SK-N-SH (cell line): Measurements from ENCODE around the gene PUS10. TPM values are rescaled to one million over a fixed set of nuclear protein-coding genes. Genes with fewer than 3 reads are reported as not detected.

Experiments used
- CTCF ChIA-PET: fragments of 300-600, 350-600 bp; formaldehyde crosslinking; extraction: SDS; loops from one replicate; lab custom pipeline; 2021; lab: Yijun Ruan, JAX
- POLR2A ChIA-PET: fragments of 350-600 bp; sonication (Branson Sonifier 250); formaldehyde crosslinking; extraction: SDS; loops from one replicate; lab custom pipeline; 2020; ENCODE audit warnings: antibody characterized with exemption, inconsistent platforms; lab: Yijun Ruan, JAX
- DNase-seq: peaks from one replicate; pipeline ENCODE4 v3.0.0; 2012
- H2AFZ ChIP-seq: fragments of 200-600 bp; sonication (generic); 2 replicates; pipeline ENCODE4 v1.8.1; 2016; ENCODE audit warnings: antibody characterized with exemption, mild to moderate bottlenecking, low read depth
- H3F3A ChIP-seq: fragments of 200-600 bp; sonication (generic); replicated peaks from 2 replicates; pipeline ENCODE3; 2016; ENCODE audit warnings: antibody characterized with exemption, mild to moderate bottlenecking; ENCODE audit not compliant: insufficient read depth
- H3K27ac ChIP-seq, 2 experiments: fragments of 200-500 bp in 1 of 2; fragments of 200-600 bp in 1 of 2; sonication (Bioruptor generic) in 1 of 2; sonication (generic), shearing (Covaris generic) in 1 of 2; 2 replicates each; pipeline versions ENCODE4 v1.5.1 to v1.6.1; 2014 to 2016; ENCODE audit warnings: low read depth in 2 of 2, inconsistent platforms in 1 of 2, low read length in 1 of 2, mild to moderate bottlenecking in 1 of 2, mixed read lengths in 1 of 2
- H3K27me3 ChIP-seq: fragments of 200-600 bp; sonication (generic), shearing (Covaris generic); 2 replicates; pipeline ENCODE4 v1.6.1; 2016; ENCODE audit warnings: mixed run types; ENCODE audit not compliant: insufficient read depth
- H3K36me3 ChIP-seq, 2 experiments: fragments of 200-500 bp in 1 of 2; fragments of 200-600 bp in 1 of 2; sonication (Bioruptor generic) in 1 of 2; sonication (generic) in 1 of 2; replicated peaks in 1 of 2; 2 replicates each; pipeline versions ENCODE3 to v1.5.1; 2014 to 2016; ENCODE audit warnings: low read length in 1 of 2, mild to moderate bottlenecking in 1 of 2; ENCODE audit not compliant: insufficient read depth in 2 of 2, control insufficient read depth in 1 of 2
- H3K4me1 ChIP-seq, 2 experiments: fragments of 200-500 bp in 1 of 2; fragments of 200-600 bp in 1 of 2; sonication (Bioruptor generic) in 1 of 2; sonication (generic), shearing (Covaris generic) in 1 of 2; 2 replicates each; pipeline versions ENCODE4 v1.5.1 to v1.6.1; 2014 to 2016; ENCODE audit warnings: low read depth in 1 of 2, low read length in 1 of 2, mixed run types in 1 of 2; ENCODE audit not compliant: insufficient read depth in 2 of 2, control insufficient read depth in 1 of 2
- H3K4me2 ChIP-seq: fragments of 200-600 bp; sonication (generic), shearing (Covaris generic); 2 replicates; pipeline ENCODE4 v1.6.1; 2017; ENCODE audit warnings: mixed run types
- H3K4me3 ChIP-seq, 2 experiments: fragments of 200-500 bp in 1 of 2; fragments of 200-600 bp in 1 of 2; sonication (Bioruptor generic) in 1 of 2; sonication (generic), shearing (Covaris generic) in 1 of 2; 2 replicates each; pipeline versions ENCODE4 v1.5.1 to v1.8.1; 2014 to 2016; ENCODE audit warnings: low read depth in 2 of 2, inconsistent platforms in 1 of 2, low read length in 1 of 2, mild to moderate bottlenecking in 1 of 2, mixed read lengths in 1 of 2, moderate library complexity in 1 of 2
- H3K79me2 ChIP-seq: fragments of 200-600 bp; sonication (generic); 2 replicates; pipeline ENCODE4 v1.8.1; 2017; ENCODE audit warnings: mild to moderate bottlenecking; ENCODE audit not compliant: insufficient read depth
- H3K9ac ChIP-seq: fragments of 200-600 bp; sonication (generic); 2 replicates; pipeline ENCODE4 v1.6.1; 2017; ENCODE audit warnings: mixed run types
- H3K9me2 ChIP-seq: fragments of 200-600 bp; sonication (generic); 2 replicates; pipeline ENCODE4 v1.6.1; 2017; ENCODE audit warnings: mixed run types
- H3K9me3 ChIP-seq: fragments of 200-600 bp; sonication (generic); 2 replicates; pipeline ENCODE4 v1.6.1; 2017; ENCODE audit warnings: mixed run types, mild to moderate bottlenecking, moderate library complexity
- H4K20me1 ChIP-seq: fragments of 200-600 bp; sonication (generic); 2 replicates; pipeline ENCODE4 v1.6.1; 2017; ENCODE audit warnings: mild to moderate bottlenecking, mixed run types; ENCODE audit not compliant: insufficient read depth
- FOXM1 ChIP-seq: IDR thresholded peaks from 2 replicates; pipeline ENCODE4 v1.4.0; 2012; ENCODE audit warnings: low read depth, mild to moderate bottlenecking
- GATA2 ChIP-seq: sonication (generic); formaldehyde crosslinking; IDR thresholded peaks from 2 replicates; pipeline ENCODE4 v1.5.0; 2020; ENCODE audit warnings: mild to moderate bottlenecking, missing genetic modification reagents
- NRF1 ChIP-seq: IDR thresholded peaks from 2 replicates; pipeline ENCODE4 v1.6.1; 2012; ENCODE audit warnings: low read depth, mild to moderate bottlenecking, low read length
- RAD21 ChIP-seq: IDR thresholded peaks from 2 replicates; pipeline ENCODE4 v1.6.1; 2012; ENCODE audit warnings: mild to moderate bottlenecking, low read length
- RCOR1 ChIP-seq: fragments of 150-350 bp; IDR thresholded peaks from 2 replicates; pipeline ENCODE4 v1.6.1; 2017; ENCODE audit warnings: antibody characterized with exemption, low read length
- RFX5 ChIP-seq: IDR thresholded peaks from 2 replicates; pipeline ENCODE4 v1.6.1; 2012; ENCODE audit warnings: mild to moderate bottlenecking, improper control_type of control experiment, low read length
- RXRA ChIP-seq: IDR thresholded peaks from 2 replicates; pipeline ENCODE4 v1.4.0; 2012; ENCODE audit warnings: low read depth, mild to moderate bottlenecking, borderline replicate concordance
- SIN3A ChIP-seq: IDR thresholded peaks from 2 replicates; pipeline ENCODE4 v1.6.1; 2012; ENCODE audit warnings: low read depth, mild to moderate bottlenecking, low read length, moderate library complexity, borderline replicate concordance
- SMC3 ChIP-seq: IDR thresholded peaks from 2 replicates; pipeline ENCODE4 v1.6.1; 2012; ENCODE audit warnings: low read depth, low read length, improper control_type of control experiment
- YY1 ChIP-seq: IDR thresholded peaks from 2 replicates; pipeline ENCODE4 v1.4.0; 2012; ENCODE audit warnings: low read depth, mild to moderate bottlenecking
- polyA plus RNA-seq, 3 experiments: library from polyadenylated mRNA; depleted of rRNA; stranded (reverse); fragments of >200 nt; gene quantifications; 2 replicates each; pipeline ENCODE4 v1.2.3, GENCODE V29; 2012
- TF ChIP-seq, protein P1 (sequence below): IDR thresholded peaks from 2 replicates; pipeline ENCODE4 v1.4.0; 2012; ENCODE audit warnings: low read depth, borderline replicate concordance
- TF ChIP-seq, protein P2 (sequence below): IDR thresholded peaks from 2 replicates; pipeline ENCODE4; 2012

Gene PUS10
- polyA plus RNA-seq, 1 of the 3 experiments (the other 2 are of a cell fraction): 2.8 TPM

DNA sequence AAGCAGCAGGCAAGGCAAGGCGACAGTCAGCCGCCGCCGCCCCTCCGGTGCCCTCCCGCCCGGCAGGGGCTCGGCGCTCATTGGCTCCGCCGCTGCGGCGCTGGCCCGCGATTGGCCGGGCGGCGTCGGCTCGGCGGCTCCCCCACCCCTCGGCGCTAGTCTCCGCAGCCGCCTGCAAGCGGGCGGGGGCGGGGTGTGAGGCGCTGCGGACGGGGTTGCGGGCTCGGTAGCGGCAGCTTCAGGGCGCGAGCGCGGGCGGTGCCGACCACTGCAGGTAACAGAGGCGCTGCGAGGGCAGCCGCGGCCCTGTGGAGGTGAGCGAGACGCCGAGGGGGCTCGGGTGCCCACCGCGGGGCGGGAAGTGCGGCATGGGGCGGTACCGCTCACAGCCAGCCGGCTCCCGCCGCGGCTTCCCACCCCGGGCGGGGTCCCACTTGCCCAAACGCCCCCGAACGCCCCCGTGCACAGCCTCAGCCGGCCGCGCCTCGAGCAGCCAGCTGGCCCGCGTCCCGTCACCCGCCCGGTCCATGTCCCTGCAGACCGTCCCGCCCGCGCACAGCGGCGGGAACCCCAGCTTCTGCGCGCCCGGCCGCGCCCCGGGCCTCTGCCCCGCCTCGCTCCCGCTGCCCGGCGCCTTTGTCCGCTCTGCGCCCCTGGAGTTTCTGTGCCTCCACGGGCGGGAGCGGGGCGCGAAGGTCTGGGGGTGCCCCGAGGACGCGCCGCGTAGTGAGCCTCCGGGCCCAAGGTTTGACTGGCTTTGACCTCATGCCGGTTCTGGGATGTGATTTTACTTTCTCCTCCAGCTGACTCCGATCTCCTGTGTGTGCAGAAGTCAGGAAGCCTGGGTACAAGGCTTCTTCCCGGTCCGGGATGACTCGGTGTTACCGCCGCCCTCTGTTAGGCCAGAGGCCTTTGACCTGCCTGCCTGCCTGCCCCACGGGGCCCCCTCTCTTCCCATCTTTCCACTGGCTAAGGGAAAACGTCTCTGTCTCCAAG lies 48.0 kb upstream of the PUS10 start, which contains the start of gene SANBR (continued):
- TF ChIP-seq GATA2: no peak
- no peak for TF ChIP-seq RCOR1

DNA sequence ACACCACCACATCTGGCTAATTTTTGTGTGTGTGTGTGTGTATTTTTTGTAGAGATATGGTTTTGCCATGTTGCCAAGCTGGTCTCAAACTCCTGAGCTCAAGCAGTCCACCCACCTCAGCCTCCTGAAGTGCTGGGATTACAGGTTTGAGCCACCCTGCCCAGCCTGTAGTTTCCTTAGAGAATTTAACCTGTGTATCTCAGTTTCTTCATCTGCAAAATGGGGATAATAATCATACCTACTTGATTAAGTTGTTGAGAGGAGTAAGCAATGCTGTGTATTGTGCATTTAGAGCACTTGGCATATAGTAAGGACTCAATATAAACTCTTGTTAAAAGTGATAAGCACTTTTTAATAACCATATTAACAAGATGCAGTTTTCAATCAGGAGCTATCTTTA lies 41.3 kb upstream of the PUS10 start:
- Histone ChIP-seq H3K27me3 (no peaks in the 10 kb centered on the region), H3K9me2 (no peaks in the 10 kb centered on the region), H4K20me1 (no peaks in the 10 kb centered on the region), H3K4me1 (no peaks in the 10 kb centered on the region), H3K4me3 (no peak overlapping the region), H3K9ac (no peak overlapping the region), H3K79me2 (no peaks in the 10 kb centered on the region), H2AFZ (no peak overlapping the region), H3K9me3 (no peaks in the 10 kb centered on the region), H3K4me2 (no peak overlapping the region), H3K27ac (no peak overlapping the region), H3K36me3 (peaks cover 0 to 12% of the 10 kb centered on the region in 2 experiments), H3F3A (no peaks in the 10 kb centered on the region)
- TF ChIP-seq, protein P1, sequence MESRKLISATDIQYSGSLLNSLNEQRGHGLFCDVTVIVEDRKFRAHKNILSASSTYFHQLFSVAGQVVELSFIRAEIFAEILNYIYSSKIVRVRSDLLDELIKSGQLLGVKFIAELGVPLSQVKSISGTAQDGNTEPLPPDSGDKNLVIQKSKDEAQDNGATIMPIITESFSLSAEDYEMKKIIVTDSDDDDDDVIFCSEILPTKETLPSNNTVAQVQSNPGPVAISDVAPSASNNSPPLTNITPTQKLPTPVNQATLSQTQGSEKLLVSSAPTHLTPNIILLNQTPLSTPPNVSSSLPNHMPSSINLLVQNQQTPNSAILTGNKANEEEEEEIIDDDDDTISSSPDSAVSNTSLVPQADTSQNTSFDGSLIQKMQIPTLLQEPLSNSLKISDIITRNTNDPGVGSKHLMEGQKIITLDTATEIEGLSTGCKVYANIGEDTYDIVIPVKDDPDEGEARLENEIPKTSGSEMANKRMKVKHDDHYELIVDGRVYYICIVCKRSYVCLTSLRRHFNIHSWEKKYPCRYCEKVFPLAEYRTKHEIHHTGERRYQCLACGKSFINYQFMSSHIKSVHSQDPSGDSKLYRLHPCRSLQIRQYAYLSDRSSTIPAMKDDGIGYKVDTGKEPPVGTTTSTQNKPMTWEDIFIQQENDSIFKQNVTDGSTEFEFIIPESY: no peak
- TF ChIP-seq FOXM1 (no peak), RAD21 (no peak), YY1 (no peak), SMC3 (no peak), RCOR1 (no peak), RXRA (no peak), SIN3A (no peak), NRF1 (no peak), RFX5 (no peak)
- TF ChIP-seq, protein P2, sequence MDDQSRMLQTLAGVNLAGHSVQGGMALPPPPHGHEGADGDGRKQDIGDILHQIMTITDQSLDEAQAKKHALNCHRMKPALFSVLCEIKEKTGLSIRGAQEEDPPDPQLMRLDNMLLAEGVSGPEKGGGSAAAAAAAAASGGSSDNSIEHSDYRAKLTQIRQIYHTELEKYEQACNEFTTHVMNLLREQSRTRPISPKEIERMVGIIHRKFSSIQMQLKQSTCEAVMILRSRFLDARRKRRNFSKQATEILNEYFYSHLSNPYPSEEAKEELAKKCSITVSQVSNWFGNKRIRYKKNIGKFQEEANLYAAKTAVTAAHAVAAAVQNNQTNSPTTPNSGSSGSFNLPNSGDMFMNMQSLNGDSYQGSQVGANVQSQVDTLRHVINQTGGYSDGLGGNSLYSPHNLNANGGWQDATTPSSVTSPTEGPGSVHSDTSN: no peak
- CTCF ChIA-PET: interaction anchor here (1.4 to 1.6 kb wide), 2 partner anchors 28 to 60 kb away, joined by 3 to 4 read pairs; no protein-coding TSS in a partner anchor
- POLR2A ChIA-PET: no interaction called here
- no peak for DNase-seq
